Aorta (tissue), 5 donors: ENCODE measurements around the gene DPP6. TPM values are rescaled to one million over a fixed set of nuclear protein-coding genes. Genes with fewer than 3 reads are reported as not detected.
"Not testable (repeated sequence)": the region's sequence is repeated elsewhere in the genome, so short reads cannot be mapped to it uniquely, and the experiment has no call there.

Source experiments
- ATAC-seq: fragments of 200-7000 bp; cut with Tn5 transposase; one replicate; pipeline ENCODE4 v1.9.1; 2022; ENCODE audit warnings: moderate library complexity; ENCODE audit not compliant: low FRiP score
- DNase-seq, 2 donors: peaks; one replicate each; pipeline ENCODE4 v3.0.0-alpha.2; 2020
- H3K27ac ChIP-seq, 2 donors: one replicate each; pipeline ENCODE4 v1.5.1; 2013; ENCODE audit warnings: low read length in 2 of 2, mild to moderate bottlenecking in 2 of 2, moderate library complexity in 2 of 2, control low read depth in 1 of 2, inconsistent platforms in 1 of 2, low read depth in 1 of 2
- H3K27me3 ChIP-seq, 2 donors: one replicate each; pipeline ENCODE4 v1.6.1; 2013; ENCODE audit warnings: control low read depth in 1 of 2, low read length in 1 of 2, mild to moderate bottlenecking in 1 of 2, moderate library complexity in 1 of 2; ENCODE audit not compliant: insufficient read depth in 2 of 2, control insufficient read depth in 1 of 2
- H3K36me3 ChIP-seq, 2 donors: one replicate each; pipeline ENCODE4 v1.6.1; 2013; ENCODE audit warnings: control low read depth in 1 of 2, low read length in 1 of 2, mild to moderate bottlenecking in 1 of 2; ENCODE audit not compliant: insufficient read depth in 2 of 2, control insufficient read depth in 1 of 2
- H3K4me1 ChIP-seq, 2 donors: one replicate each; pipeline ENCODE4 v1.6.1; 2013; ENCODE audit warnings: low read length in 2 of 2, control low read depth in 1 of 2, mild to moderate bottlenecking in 1 of 2, moderate library complexity in 1 of 2; ENCODE audit not compliant: insufficient read depth in 2 of 2, control insufficient read depth in 1 of 2
- H3K4me3 ChIP-seq, 2 donors: one replicate each; pipeline ENCODE4 v1.5.1; 2013; ENCODE audit warnings: low read length in 2 of 2, control low read depth in 1 of 2, mild to moderate bottlenecking in 1 of 2
- H3K9me3 ChIP-seq: one replicate; pipeline ENCODE4 v1.6.1; 2013; ENCODE audit warnings: mild to moderate bottlenecking, low read length; ENCODE audit not compliant: control insufficient read depth
- WGBS, 2 donors: extraction: QIAGEN DNeasy Blood & Tissue Kit; methylation state at CpG; one replicate each; pipeline ENCODE4 v1.1.7; 2013; 5-methylcytosine and 5-hydroxymethylcytosine counted together
- intact Hi-C, 2 donors: fragments of 100-400 bp; cut with DNase I; formaldehyde crosslinking; loops; one replicate each; pipeline versions ENCODE4 v1.14.2 to v1.15.0; 2022
- polyA plus RNA-seq, 2 donors: library from polyadenylated mRNA; stranded (reverse); fragments of 200-250 nt; gene quantifications; one replicate each; pipeline ENCODE4 v1.2.3, GENCODE V29; 2013
- total RNA-seq, 2 donors: library from RNA; stranded (reverse); fragmentation: NEBNext Ultra II Directional; extraction: Animal tissue kit (Norgen Biotek cat#: 25700); gene quantifications; one replicate each; pipeline ENCODE4 v1.2.1, GENCODE V29; 2021
- donor health status: healthy with polysubstance abuse.
- donor health status: Bipolar disorder and iron deficiency.
- donor health status: DM: no; HTN: no; CAD: no.
- donor health status: DM: no; HTN: no; CAD: no.
- donor health status: DM: yes; HTN: yes; CAD: no.

DPP6 gene
- total and polyA plus RNA-seq, 4 donors, result 0.69 TPM; not detected in 3

DNA sequence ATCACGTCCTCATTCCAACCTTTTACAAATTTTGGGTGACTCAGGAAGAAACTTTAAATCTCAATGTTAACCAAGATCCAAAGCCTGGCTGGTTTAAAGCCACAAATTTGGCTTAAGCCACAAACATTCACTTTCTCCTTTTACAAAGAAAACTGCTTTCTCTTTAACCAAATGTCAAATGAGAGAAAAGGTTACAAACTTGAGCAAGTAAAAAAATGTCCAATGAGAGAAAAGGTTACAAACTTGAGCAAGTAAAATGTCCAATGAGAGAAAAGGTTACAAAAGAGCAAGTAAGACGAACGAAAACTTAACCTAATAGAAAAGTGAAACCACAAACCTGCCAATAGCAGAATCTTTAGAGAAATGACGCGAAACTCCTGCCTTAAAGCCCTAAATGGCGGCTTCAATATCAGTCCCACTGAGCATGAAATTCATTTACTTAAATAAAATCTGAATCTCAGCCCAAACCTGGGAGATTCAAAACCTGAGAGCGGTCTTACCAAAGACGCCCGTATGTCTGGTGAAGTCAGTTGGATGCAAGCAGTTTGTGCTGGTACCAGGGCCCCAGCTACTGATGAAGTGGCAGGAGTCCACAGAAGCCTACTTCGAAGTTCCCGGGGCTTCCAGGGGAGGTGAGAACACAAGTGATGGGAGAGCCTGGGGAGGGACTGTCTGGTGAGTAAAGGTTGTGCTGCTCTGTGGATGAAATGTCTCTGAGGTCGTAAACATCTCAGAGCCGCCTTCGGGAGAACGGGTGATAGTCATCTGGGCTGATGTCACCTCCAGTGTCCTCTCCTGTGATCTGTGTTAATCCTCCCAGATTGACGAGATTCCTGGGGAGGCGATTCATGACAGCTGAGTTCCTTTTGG is 876.2 kb downstream of the DPP6 start:
- Histone ChIP-seq H3K9me3 (no peaks in the 10 kb centered on the region), H3K4me1 (no peaks in the 10 kb centered on the region), H3K27me3 (no peaks in the 10 kb centered on the region), H3K27ac (peak overlapping the region; percentile 51 to 95), H3K36me3 (no peaks in the 10 kb centered on the region), H3K4me3 (peak overlapping the region; percentile 71 to 85)
- intact Hi-C loops, result loop anchor here (2.0 to 10.0 kb wide), 5 partner anchors 74 to 419 kb away; partner anchors contain the start of gene PAXIP1 (in 2 of the 2)
- peak; percentile 91 for ATAC-seq
- WGBS, 2 donors, result 12 to 13% methylated on average over 17 of the region's 17 CpGs
- no peak for DNase-seq

GRCh38 chr7:154929006-154929726 is 877.0 kb downstream of the DPP6 start:
- peak; percentile 45 for ATAC-seq
- WGBS, 2 donors, result 70 to 72% methylated on average over 9 of the region's 9 CpGs
- intact Hi-C loops, result loop anchor here (2.0 to 10.0 kb wide), 5 partner anchors 73 to 418 kb away; partner anchors contain the start of gene PAXIP1 (in 2 of the 2)

DNA sequence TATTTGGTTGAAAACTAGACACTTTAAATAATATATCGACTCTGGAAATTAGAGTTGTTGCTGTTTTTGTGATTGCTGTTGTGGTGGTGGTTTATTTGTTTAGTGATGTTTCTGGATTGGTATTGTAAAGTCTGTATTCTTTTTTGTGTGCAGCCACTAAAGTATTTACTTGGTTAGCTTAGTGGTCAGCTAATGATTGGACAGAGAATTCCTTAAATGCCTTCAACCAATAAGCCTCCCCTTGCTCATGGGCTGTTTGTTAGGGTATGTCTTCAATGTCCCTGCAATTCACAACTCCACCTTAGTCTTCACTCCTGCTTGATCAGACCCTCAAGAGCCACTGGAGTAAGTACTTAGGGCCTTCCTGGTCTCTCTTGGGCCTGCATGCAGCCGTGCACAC is 879.7 kb downstream of the DPP6 start:
- ATAC-seq (no peak), DNase-seq (no peak)
- 91 to 93% methylated on average over 2 of the region's 2 CpGs for WGBS, 2 donors
- no peaks in the 10 kb centered on the region for H3K27me3 ChIP-seq
- H3K4me1 ChIP-seq, result no peaks in the 10 kb centered on the region
- intact Hi-C loops, result no loop called here
- H3K9me3 ChIP-seq, result no peaks in the 10 kb centered on the region
- H3K27ac ChIP-seq, result no peak overlapping the region
- no peak overlapping the region for H3K4me3 ChIP-seq
- no peaks in the 10 kb centered on the region for H3K36me3 ChIP-seq

More at GRCh38 chr7:154929006-154929726, 877.0 kb downstream of the DPP6 start:
- Histone ChIP-seq H3K36me3 (no peaks in the 10 kb centered on the region), H3K4me3 (peak overlapping the region; percentile 71 to 85), H3K27me3 (no peaks in the 10 kb centered on the region), H3K27ac (peak overlapping the region in 1 of 2 donors; percentile 95), H3K4me1 (no peaks in the 10 kb centered on the region), H3K9me3 (no peaks in the 10 kb centered on the region)
- DNase-seq, result no peak

- ATAC-seq, H3K9me3 ChIP-seq, H3K4me1 ChIP-seq, H3K27ac ChIP-seq, H3K4me3 ChIP-seq, H3K27me3 ChIP-seq, H3K36me3 ChIP-seq, DNase-seq, intact Hi-C loops: not testable (repeated sequence)
- 94 to 96% methylated on average over 5 of the region's 5 CpGs for WGBS, 2 donors
These were observed 882.3 kb downstream of the DPP6 start for GRCh38 chr7:154934353-154934952.

DNA sequence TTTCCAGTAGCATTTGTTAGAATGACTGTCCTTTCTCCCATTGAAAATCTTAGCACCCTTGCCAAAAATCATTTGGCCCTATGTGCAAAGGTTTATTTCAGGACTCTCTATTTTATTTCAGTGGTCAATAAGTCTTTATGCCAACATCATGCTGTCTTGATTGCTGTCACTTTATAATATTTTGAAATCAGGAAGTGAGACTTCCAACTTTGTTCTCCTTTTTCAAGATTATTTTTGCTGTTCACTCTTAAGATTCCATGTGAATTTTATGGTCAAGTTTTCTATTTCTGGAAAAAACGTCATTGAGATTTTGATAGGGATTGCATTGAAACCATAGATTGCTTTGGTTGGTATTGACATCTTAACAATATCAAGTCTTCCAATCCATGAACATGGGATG is 885.6 kb downstream of the DPP6 start:
- ATAC-seq (no peak), DNase-seq (no peak)
- Histone ChIP-seq H3K27ac (no peak overlapping the region), H3K4me3 (no peak overlapping the region), H3K4me1 (no peaks in the 10 kb centered on the region), H3K36me3 (no peaks in the 10 kb centered on the region), H3K27me3 (no peaks in the 10 kb centered on the region), H3K9me3 (no peaks in the 10 kb centered on the region)
- intact Hi-C loops, result no loop called here
- WGBS, 2 donors, result 74 to 76% methylated on average over 1 of the region's 1 CpG

GRCh38 chr7:154942691-154943090 is 890.5 kb downstream of the DPP6 start:
- Histone ChIP-seq H3K27me3 (no peaks in the 10 kb centered on the region), H3K4me3 (no peak overlapping the region), H3K27ac (no peak overlapping the region), H3K9me3 (no peaks in the 10 kb centered on the region), H3K36me3 (peaks cover 0 to 4% of the 10 kb centered on the region in 2 donors), H3K4me1 (no peaks in the 10 kb centered on the region)
- ATAC-seq (no peak), DNase-seq (no peak)
- intact Hi-C loops, result no loop called here
- WGBS, 2 donors, result 72 to 76% methylated on average over 2 of the region's 2 CpGs
